ENCODE data around the gene KAZN.

KAZN gene

DNA sequence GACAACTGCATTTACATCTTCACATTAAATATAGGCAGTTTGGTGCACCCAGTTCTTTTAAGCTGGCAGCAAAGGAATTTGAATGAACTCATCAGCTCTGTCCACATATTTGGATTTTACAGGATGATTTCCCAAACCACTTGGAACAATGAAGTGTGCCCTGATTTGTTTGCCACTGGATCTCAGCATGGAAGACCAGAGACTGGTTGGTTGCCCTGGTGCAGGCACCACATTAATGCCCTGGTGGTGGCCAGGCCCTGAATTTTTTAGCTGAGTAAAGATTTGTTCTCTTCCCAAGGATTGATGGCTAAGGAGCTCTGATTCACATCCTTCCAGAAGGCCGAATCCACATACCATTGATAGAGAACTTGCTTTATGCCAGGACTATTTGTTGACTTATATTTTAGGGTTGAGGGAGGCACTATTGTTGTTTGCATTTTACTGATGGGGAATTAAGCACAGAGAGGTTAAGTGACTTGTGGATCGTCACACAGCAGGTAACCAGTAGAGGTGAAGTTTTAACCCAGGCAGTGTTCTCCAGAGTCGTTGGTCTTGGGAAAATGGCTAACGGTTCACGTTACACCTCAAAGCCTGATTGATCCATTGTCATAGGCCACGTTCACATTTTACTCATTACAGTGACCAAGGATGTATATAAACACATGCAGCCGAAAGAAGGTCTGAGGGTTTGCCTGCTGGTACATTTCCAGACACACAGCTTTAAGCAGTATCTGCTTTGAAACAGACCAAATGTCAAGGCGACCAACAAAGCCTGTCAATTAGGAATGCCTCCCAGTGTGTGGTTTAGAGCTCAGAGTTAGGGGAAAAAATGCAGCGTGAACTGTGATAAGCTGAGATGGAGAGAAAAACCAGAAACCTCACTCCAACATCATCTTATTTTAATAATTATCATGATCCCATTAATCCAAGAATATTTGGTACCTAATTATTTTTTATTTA, 50.7 kb downstream of the KAZN start:
- DNase-seq: no peak

- no peak for DNase-seq
Observed at GRCh38 chr1:14649976-14650375, 51.5 kb downstream of the KAZN start.

DNA sequence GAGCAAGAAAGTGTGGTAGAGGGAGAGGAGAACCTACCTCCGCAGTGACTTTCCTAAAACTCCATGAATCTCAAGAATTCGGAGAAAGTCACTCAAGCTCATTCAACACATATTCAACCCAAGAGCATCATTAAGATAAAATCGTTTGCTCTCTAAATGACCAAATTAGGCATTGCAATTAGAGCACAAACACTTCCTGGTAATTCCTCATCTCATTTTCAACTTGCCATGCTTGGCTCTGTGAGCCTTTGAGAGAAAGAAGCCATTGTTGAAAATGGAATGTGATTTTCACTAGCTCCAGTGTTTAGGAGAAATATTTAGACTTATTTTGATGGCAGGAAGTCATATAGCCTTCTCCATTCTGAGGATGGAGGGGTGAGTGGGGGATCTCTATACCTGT, 52.5 kb downstream of the KAZN start:
- no peak for DNase-seq

DNA sequence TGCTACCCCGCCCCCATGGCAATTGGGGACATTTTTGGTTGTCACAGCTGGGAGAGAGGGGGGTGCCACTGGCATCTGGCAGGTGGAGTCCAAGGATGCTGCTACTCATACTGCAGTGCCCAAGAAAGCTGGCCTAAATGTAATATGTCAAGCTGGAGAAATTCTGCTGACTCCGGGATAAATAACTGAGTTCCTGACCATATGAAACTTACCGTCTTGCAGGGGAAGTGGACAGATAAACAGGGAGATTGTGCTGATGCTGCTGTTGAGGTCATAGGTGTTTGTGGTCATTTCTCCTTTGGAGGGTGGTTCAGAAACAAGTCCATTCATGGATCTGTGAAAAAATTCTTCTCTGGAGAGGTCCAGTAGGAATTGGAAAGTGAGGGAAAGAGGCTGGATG, 54.4 kb downstream of the KAZN start:
- no peak for DNase-seq

DNA sequence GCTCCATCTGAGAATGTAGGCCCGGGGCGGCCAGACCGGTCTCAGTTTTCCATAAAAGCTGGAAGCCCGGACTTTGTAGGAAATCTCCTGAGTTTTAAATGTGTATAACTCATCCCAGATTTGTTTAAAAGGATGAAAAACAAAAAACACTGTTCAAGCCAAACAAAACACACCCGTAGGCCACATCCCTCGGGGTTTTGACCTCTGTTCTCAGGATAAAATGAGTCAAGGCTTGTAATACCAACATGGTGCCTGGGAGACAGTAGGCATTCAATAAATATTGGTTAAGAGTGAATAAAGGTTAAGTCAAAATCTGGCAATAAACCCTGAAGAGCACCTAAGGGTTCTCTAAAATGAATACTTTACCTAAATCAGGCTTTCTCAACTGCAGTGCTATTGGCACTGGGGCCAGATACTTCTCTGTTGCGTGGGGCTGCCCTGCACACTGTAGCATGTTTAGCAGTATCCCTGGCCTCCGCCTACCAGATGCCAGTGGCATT, 55.0 kb downstream of the KAZN start:
- DNase-seq: no peak

DNA sequence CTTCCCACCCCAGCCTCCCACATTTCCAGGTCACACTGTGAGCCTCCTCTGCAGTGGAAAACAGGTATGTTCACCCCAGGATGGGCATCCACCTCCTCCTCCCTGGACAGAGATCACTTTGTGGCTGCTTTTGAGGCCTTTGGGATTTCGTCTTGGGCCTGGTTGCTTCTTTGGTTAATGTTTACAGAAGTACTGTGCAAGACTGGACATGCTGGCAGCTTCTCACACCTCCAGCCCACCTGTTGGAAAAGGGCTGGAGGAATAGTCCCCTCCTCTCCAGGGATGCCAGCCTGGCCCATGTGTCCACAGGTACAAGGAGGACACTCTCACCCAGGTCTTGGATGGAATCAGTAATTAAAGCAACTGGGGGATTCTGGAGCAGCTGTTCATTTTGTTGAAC, 56.1 kb downstream of the KAZN start:
- no peak for DNase-seq

DNA sequence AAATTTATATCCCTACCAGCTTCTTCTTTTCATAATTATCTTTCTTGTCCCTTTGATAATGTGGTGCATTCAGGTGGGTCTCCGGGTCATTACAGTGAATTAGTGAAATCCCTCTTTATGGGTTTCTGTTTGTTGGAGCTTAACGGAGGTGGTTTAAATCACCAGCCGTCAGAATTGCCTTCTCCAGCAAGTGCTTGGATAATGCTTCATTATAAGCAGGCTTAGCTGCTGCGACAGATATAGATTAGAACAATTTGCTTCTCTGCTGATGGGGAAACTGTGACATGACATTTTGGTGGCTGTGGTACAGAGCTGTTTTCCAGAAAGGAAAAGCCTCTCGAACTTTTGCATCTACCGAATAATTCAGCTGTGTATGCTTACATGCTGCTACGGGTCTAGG, 56.9 kb downstream of the KAZN start:
- no peak for DNase-seq

DNA sequence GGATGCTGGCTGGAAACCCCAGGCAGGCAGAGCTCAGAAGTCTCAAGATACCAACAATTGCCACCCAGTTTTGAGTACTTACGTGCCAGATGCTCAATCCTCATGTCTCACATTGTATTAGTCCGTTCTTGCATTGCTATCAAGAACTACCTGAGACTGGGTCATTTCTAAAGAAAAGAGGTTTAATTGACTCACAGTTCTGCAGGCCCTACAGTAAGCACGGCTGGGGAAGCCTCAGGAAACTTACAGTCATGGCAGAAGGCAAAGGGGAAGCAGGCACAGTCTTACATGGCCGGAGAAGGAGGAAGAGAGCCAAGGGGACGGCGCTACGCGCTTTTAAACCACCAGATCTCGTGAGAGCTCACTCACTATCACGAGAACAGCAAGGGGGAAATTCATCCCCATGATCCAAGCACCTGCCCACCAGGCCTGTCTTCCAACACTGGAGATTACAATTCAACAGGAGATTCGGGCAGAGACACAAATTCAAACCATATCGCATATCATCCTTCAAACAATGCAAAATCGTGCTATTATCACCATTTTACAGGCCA, 58.0 kb downstream of the KAZN start:
- DNase-seq: no peak

DNA sequence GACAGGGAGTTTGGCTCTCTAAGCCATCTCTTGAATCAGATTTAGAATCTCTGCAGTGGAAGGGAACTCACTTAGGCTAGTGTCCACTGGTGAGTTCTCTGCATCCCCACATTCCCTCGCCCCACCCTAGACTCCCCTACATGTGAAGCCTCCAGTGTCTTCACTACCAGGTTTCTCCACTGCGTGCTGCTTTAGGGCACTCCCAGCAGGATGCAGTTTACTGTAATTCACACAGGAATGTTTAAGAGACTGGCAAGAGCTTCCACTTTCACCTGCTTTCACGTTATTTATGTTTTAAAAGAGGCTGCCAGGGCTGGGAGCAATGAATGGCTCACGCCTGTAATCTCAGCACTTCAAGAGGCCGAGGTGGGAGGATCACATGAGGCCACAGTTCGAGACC, 60.2 kb downstream of the KAZN start:
- DNase-seq: no peak

DNA sequence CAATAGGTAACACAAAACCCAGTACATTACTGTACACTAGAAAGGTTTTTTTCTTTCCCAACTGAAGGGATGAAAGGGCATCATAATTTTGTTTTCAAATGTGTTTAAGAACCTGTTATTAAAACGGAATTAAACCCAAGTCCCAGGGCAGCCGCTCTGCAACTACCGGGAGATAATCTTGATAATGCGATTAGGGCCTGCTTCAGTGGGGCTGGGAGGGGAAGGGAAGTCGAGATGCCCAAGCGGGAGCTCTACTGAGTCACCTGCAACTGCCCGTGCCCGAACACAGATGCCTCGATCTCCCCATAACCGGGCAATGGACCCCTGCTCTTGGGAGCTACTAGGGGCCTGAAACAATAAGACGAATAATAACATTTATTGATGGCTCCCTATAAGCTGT, 61.4 kb downstream of the KAZN start:
- no peak for DNase-seq

DNA sequence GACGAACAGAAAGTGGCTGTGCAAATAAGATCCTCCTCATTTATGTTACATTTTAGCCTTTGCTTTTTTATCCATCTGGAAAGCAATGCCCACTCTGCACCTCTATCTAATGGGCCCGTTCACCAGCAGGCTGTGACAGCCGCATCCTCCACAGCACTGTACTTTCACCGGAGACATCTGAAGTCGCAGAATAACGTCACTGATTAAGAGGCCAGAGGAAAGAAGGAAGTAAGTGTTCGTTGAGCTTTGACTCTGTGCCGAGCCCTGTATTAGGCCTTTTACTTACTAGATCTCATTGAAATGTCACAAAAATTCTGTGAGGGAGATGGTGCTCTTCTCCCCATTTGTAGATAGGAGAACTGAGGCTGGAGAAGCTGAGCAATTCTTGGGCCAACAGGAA, 62.3 kb downstream of the KAZN start:
- no peak for DNase-seq

GRCh38 chr1:14661222-14661621, 62.7 kb downstream of the KAZN start:
- DNase-seq: peak; percentile 82

DNA sequence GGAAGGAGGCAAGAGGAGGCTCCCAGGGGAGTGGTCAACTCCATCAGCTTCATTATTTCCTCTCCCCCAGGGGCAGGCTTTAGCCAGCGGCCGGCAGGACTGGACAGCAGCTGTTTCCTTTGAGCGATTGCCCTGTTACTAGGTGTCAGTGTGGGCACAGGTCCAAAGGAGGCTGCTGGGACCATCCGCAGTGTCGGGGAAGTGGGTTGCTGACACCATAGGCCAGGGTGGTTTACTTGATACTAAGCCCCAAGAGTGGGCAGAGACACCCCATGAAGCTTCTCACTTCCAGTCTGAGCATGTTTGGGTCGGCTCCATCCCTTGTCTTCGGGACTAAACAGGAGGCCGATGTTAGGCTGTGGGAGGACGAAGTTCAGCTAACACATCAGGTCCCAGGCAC, 63.6 kb downstream of the KAZN start:
- no peak for DNase-seq

- DNase-seq: no peak
Observed at GRCh38 chr1:14663773-14664172, 65.3 kb downstream of the KAZN start.

GRCh38 chr1:14666373-14666772, 67.9 kb downstream of the KAZN start:
- no peak for DNase-seq

DNA sequence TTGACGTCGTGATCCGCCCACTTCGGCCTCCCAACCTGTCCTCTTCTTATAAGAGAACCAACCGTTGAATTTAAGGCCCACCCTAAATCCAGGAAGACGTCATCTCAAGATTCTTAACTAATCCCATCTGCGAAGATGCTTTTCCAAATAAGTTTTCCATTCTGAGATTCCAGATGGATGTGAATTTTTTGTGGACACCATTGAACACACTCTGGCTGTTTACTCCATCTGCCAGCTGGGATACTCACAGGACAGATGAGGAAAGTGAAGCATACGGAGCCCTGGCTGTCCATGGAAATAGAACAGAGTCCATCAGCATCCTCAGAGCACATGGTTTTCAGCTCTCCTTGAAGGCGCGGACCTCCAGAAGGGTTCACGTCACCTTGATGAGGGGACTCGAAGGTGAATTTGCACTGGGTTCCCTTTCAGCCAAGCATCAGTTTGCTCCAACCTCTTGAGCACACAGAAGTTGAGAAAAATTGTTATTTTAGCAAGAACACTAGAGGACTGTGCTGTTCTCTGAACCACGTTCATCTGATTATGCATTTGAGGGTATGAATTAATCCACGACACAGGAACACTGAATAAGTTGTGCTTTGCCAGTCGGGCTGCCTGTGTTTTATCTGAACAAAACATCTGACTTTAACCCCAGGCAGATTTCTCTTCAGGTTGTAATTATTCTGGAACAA, 68.6 kb downstream of the KAZN start:
- no peak for DNase-seq

DNA sequence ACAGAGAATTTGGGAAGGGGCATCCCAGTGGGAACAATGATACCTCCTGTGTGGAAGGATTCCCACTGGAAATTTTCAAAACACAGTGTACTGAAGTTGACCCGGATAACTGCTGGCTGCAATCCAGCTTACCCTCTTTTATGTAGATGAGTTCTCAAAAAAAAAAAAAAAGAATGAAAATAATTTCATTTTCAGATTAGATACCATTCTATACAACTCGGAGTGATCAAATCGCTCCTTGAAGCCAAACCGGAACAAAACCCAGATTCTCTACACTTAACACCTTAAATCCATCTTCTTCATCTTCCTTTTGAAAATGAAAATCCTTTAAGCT, 69.1 kb downstream of the KAZN start:
- no peak for DNase-seq

DNA sequence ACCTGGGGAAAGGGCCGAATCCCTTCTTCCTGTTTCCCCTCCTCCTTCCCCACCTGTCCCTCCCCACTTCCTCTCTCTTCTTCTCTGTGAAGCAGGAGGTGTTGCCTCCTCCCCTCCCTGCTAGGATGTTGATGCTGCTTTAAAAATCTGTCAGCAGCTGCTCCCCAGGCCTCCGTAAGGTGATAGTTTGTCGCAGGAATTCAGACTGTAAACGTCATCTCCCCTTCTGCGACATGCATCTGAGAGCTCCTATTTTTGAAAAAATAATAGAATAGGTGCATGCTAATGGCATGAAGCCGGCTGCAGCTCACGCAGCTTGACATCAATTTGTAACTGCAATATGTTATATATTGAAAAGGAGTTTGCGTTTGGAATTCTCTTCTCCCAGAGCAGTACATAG, 70.1 kb downstream of the KAZN start:
- no peak for DNase-seq

DNA sequence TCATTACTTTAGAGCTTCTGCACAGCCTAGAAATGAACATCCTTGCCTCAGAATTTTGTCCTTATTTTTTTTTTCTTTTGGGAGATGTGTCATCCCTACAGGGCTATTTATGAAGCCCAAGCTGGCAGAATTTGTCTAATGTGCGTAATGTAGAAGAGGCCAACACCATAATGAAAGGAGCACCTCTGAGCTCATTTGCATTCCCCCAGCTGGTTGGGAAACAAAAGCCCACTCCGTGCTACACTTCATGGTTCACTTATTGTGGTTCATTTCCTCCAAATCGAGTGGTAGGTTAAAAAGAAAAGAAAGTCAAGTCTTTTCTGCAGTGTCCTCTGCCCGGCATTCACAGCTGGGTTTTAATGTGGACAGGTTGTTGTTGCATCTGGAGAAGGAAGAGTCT, 73.5 kb downstream of the KAZN start:
- no peak for DNase-seq

DNA sequence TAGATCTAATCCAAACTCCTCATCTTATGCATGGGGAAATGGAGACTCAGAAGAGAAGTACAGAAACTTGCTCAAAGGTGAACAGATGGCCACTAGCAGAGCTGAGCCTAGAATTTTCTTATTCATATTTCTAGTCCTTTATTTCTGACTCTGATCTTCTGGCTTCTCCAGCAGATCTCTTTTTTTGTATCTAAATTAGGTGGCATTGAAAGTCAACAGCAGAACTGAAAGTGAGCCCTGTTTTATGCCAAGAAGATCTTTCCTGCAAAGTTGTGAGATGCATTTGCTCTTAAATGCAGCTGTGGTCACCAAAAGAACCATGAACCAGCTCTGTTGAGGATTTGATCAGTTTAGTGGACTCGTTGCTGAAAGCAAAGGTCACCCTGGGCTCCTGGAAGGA, 75.5 kb downstream of the KAZN start:
- no peak for DNase-seq

DNA sequence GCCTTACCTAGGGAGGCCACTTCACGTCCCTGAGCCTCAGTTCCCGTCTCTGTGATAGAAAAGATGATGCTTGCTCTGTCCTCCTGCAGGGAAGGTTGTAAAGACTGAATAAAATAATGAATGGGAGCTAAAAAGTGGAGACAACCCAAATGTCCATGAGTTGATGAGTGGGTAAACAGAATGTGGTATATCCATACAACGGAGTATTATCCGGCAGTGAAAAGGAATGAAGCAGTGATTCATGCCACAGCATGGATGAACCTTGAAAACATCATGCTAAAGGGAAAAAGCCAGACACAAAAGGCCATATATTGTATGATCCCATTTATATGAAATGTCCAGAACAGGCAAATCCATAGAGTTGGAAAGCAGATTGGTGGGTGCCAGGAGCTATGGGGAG, 77.9 kb downstream of the KAZN start:
- DNase-seq: no peak

- no peak for DNase-seq
Observed at GRCh38 chr1:14677292-14677971, 78.9 kb downstream of the KAZN start.

DNA sequence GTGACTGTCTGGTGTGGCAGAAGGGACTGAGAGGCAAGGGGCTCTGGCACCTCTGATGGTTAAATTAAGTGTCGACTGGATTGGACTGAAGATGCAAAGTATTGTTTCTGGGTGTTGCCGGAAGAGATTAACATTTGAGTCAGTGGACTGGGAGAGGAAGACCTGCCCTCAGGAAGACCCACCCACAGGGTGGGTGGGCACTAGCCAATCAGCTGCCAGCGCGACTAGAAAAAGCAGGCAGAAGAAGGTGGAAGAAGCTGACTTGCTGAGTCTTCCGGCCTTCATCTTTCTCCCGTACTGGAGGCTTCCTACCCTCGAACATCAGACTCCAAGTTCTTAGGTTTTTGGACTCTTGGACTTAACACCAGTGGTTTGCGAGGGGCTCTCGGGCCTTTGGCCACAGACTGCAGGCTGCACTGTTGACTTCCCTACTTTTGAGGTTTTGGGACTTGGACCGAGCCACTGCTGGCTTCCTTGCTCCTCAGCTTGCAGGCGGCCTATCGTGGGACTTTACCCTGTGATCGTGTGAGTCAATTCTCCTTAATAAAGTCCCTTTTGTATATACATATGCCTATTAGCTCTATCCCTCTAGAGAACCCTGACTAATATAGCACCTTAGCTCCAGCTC, 79.6 kb downstream of the KAZN start:
- DNase-seq: no peak

Measured in DMS 273 treated with DMSO at 0.1 percent for 48 hours (cell line).